ENCODE measurements around the gene WNT10A.

Gene WNT10A

GRCh38 chr2:218857371-218858137 is 23.1 kb upstream of the WNT10A start:
- no peak for DNase-seq (ENCODE audit: low spot score)

- DNase-seq (ENCODE audit: low spot score): no peak
Observed at GRCh38 chr2:218858138-218858445, 22.6 kb upstream of the WNT10A start.

GRCh38 chr2:218858671-218859555 is 21.7 kb upstream of the WNT10A start:
- DNase-seq (ENCODE audit: low spot score): no peak

GRCh38 chr2:218859556-218859987 is 21.1 kb upstream of the WNT10A start, which contains the start of gene WNT6:
Gene WNT6 (plus strand): TSS chr2:218859805. CDS start chr2:218860038, 233 bp downstream.
- no peak for DNase-seq (ENCODE audit: low spot score)

GRCh38 chr2:218859988-218860831 is 20.4 kb upstream of the WNT10A start:
- no peak for DNase-seq (ENCODE audit: low spot score)

GRCh38 chr2:218860950-218861381 is 19.7 kb upstream of the WNT10A start:
- DNase-seq (ENCODE audit: low spot score): no peak

GRCh38 chr2:218861645-218862318 is 18.9 kb upstream of the WNT10A start:
- DNase-seq (ENCODE audit: low spot score): no peak

- no peak for DNase-seq (ENCODE audit: low spot score)
Observed at GRCh38 chr2:218863021-218863520, 17.6 kb upstream of the WNT10A start.

GRCh38 chr2:218865396-218865795 is 15.3 kb upstream of the WNT10A start:
- DNase-seq (ENCODE audit: low spot score): no peak

- no peak for DNase-seq (ENCODE audit: low spot score)
Observed at GRCh38 chr2:218865999-218866398, 14.7 kb upstream of the WNT10A start.

GRCh38 chr2:218867900-218868299 is 12.8 kb upstream of the WNT10A start:
- no peak for DNase-seq (ENCODE audit: low spot score)

- no peak for DNase-seq (ENCODE audit: low spot score)
Observed at GRCh38 chr2:218869064-218869463, 11.6 kb upstream of the WNT10A start.

GRCh38 chr2:218870984-218871344 is 9.7 kb upstream of the WNT10A start:
- no peak for DNase-seq (ENCODE audit: low spot score)

- no peak for DNase-seq (ENCODE audit: low spot score)
Observed at GRCh38 chr2:218871345-218872302, 9.0 kb upstream of the WNT10A start.

GRCh38 chr2:218872645-218873358 is 7.8 kb upstream of the WNT10A start:
- no peak for DNase-seq (ENCODE audit: low spot score)

GRCh38 chr2:218873359-218874194 is 7.1 kb upstream of the WNT10A start:
- no peak for DNase-seq (ENCODE audit: low spot score)

GRCh38 chr2:218875692-218876246 is 4.9 kb upstream of the WNT10A start:
- DNase-seq (ENCODE audit: low spot score): no peak

GRCh38 chr2:218876562-218877219 is 4.0 kb upstream of the WNT10A start:
- peak; percentile 72 for DNase-seq (ENCODE audit: low spot score)

Measured in hematopoietic multipotent progenitor cell treated with erythropoietin and hydrocortisone succinate and interleukin-3 and kit ligand, for 17 days (in vitro differentiated cells).